Ramos (cell line): Measurements from ENCODE around the gene NOL9.

Experiments used
- in situ Hi-C: fragments of 300-500 bp; cut with MboI; formaldehyde crosslinking; loops from one replicate; pipeline ENCODE4 v1.14.3; 2022; ENCODE audit warnings: low sequenced_read_pairs; ENCODE audit not compliant: unreplicated experiment

Gene NOL9

DNA sequence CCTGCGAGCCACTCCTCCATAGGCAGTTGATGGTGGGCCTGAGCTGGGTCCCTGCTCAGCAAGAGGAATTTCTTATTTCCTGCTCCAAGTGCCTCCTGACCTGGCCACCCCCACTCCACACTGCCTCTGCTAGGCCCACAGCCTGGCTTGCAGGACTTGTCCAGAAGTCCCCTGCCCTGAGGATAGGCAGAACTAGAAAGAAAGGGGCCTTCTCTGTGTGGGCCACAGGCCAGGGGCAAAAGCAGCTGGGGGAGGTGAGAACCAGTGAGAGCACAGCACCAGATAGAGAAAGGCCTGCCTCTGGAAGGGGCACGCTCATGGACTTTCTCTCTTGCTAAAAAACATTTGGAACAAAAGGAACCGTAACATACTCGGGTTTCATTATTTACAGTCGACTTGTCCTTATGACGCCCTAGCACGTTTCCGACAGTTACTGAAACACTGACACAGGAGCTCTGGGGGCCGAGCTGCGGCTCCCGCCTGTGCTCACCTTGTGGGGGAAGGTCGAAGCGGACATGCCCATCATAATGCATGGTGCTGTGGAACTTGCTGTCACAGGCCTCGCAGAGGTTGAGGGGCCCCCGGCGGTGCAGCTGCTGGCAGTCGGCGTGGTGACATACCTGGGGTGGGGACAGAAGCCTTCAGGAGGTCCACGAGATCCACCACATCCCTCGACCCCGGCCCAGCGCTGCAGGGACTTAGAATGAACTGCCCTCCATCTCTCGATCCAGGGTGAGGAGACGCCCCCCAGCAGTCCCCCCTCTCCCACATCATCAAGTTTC is 77.1 kb downstream of the NOL9 start:
- in situ Hi-C loops: loop anchor here (25.0 kb wide), 2 partner anchors 160 to 735 kb away; no protein-coding TSS in a partner anchor

- in situ Hi-C loops: loop anchor here (25.0 kb wide), 2 partner anchors 161 to 736 kb away; no protein-coding TSS in a partner anchor
These were observed 77.8 kb downstream of the NOL9 start for GRCh38 chr1:6476483-6476882.

DNA sequence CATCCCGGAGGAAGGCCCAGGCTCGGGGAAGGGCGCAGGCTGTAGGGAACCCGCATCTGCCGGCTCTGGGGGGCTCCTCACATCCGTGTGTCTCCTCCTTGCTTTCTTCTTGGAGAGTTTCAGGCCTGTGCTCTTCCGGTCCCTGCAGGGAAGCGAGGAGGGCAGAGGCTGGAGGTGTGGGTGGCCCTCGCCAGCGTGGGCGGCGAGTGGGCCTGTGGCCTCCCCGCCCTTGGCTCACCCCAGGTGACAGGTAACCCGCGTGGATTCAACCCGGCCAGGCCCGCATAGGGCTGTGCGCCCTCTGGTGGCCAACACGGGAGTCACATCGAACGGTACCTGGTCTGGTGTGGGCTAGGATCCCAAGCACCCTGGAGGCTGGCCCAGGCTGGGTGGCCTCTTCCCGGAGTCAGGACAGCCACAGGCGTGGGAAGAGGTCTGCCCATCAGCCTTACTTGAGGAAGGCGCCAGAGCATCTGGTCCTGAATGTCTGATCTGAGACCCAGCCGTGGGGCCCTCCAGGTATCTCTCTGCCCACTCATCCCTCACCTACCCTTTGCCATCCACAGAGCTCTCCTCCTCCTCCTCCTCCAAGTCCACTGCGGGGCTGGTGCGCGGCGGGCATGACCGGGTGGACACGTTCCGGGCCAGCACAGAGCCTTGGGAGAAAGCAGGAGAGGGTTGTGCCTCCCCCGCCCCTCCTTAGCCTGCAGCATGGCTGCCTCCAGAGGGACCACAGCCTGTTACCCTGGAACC is 78.8 kb downstream of the NOL9 start:
- in situ Hi-C loops: loop anchor here (25.0 kb wide), 2 partner anchors 162 to 737 kb away; no protein-coding TSS in a partner anchor

DNA sequence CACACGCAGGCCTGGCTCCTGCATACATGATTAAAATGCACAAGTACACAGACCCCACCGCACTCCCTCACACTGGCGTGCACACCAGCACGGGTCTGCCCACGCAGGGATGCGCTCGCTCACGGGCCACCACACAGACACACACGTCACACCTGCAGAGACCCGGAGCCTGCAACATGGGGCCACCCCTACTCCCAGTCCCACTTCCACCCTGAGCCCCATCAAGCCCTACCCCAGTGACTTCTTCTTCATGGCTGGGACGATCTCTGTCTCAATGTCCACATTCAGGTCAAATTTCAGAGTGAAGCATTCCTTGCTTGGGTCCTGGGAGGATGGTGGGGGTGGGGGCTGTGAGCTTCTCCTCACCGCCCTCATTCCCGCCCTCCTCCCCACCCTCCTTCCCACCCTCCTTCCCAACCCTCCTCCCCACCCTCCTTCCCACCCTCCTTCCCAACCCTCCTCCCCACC is 79.5 kb downstream of the NOL9 start:
- in situ Hi-C loops: loop anchor here (25.0 kb wide), 2 partner anchors 162 to 737 kb away; no protein-coding TSS in a partner anchor

DNA sequence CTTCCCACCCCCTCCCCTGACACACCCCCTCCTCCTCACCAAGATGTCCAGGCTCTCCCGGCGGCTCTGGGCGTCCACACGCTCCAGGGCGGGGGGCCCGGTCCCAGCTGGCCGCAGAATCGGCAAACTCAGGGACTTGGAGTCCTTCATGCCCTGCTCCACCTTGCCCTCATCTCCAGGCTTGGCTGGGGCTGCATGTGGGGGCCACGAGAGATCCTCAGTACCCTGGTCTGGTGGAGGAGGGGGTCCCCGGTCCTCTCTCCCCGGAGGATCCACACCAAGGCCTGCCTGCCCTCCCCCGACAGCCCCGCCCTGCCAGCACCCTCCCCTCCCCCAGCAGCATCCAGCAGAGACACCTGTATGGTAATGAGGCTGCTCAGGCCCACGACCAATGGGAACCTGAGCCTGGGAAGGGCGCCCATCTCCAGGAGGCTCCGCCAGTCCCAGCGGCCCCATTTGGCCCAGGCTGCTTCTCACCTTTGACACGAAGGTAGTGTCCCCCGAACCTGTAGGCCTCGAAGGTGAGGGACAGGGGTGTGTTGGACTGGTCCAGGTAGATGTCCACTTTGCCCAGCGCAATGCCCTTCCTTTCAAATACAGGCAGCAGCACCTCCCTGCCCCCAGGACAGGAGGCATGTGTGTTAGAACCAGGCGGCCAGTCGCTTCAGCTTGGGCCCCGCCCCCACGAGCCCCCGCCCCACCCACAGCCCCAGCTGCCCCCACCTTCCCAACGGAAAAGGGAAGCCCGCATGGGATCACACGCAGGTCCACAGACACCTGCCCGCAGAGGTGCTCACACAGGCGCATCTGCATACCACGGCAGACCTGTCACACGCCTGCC is 80.1 kb downstream of the NOL9 start:
- in situ Hi-C loops: no loop called here

DNA sequence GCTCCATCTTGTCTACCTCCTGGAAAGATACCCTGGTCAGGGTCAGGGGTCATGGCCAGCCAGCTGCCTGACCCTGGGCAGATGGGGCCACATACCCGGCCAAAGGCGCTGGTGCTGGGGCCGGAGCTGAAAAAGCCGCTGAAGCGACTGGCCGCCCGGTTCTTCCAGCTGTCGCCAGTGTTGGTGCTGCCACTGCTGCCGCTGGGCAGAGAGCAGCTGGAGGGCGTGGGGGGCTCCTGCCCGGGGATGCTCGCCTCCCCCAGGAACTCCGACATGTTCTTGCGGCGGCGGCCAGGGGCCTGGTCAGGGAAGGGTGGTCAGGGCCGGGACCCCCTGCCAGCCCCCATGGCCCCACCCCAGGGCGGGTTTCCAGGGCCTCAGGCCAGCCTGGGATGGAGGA is 81.2 kb downstream of the NOL9 start:
- in situ Hi-C loops: no loop called here

DNA sequence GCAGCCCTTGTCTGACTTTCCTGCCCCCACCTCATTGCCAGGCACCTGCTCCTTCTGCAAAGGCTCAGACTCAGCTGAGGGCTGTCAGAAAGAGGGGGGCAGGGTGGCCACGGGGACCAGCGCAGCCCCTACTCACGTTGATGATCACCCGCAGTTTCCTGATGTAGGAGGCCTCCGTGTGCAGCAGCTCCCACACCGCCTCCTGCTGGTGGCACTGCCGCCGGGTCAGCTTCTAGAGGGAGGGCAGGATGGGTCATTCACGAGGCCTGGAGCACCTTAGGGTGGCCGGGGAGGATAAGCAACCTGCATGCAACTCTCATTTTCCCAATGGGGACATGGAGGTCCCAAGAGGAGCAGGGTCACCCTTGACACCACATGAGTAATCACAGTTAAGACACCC is 81.9 kb downstream of the NOL9 start:
- in situ Hi-C loops: no loop called here

DNA sequence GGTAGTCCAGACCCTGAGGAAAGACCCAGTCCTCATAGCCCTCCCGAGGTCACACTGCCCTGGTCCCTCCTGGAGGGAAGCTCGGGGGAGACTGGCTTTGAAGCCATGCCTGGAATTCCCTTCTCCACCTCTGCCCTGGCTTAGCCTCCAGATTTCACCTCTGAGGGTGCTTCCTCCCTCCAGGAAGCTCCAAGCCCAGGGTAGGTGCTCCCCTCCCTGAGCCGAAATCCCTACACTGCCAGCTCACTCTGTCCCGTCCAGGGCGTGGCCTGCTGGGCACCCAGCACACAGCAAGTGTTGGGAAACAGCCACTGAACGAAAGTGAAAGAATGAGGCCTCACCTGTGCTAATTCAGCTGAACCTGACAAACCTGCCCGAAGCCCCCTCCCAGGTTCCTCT is 82.3 kb downstream of the NOL9 start:
- in situ Hi-C loops: no loop called here
